GM20431 (cell line): ENCODE data around the gene RHOV.

Experiments
- in situ Hi-C: fragments of 300-500 bp; cut with MseI, MboI; formaldehyde crosslinking; loops from one replicate; pipeline ENCODE4 v1.15.0; 2020; ENCODE audit warnings: low sequenced_read_pairs; ENCODE audit not compliant: unreplicated experiment

Gene RHOV

GRCh38 chr15:40825661-40826422, 48.2 kb downstream of the RHOV start:
- in situ Hi-C loops: no loop called here

GRCh38 chr15:40823572-40824343, 50.3 kb downstream of the RHOV start:
- in situ Hi-C loops: no loop called here
